ENCODE measurements around the gene ICOSLG.
A peak's percentile ranks its signal among the peaks of the same experiment; 100 is the strongest.

Gene ICOSLG

GRCh38 chr21:44279354-44280260 is 38.9 kb upstream of the ICOSLG start:
- no peak overlapping the region for H3K18ac ChIP-seq (ENCODE audit: low read depth in 1 of 2, low read length in 2 of 2)
- H3K4ac ChIP-seq (ENCODE audit: low read depth in 1 of 2, low read length in 2 of 2): no peak overlapping the region
- H3K23ac ChIP-seq (ENCODE audit: low read length in 2 of 2): no peak overlapping the region
- H3K4me2 ChIP-seq (ENCODE audit: low read length, poor library complexity, severe bottlenecking): no peak overlapping the region
- no peak overlapping the region for H2BK15ac ChIP-seq (ENCODE audit: low read depth, poor library complexity, severe bottlenecking)
- 88% methylated on average over 19 of the region's 19 CpGs for WGBS
- H3K27me3 ChIP-seq (ENCODE audit: control insufficient read depth in 1 of 2, insufficient read depth in 1 of 2, low read length in 2 of 2): peaks cover 26 to 37% of the 10 kb centered on the region in 2 experiments
- H2AFZ ChIP-seq (ENCODE audit: low read depth, low read length): no peak overlapping the region
- no peaks in the 10 kb centered on the region for H3K36me3 ChIP-seq (ENCODE audit: control insufficient read depth in 1 of 2, insufficient read depth in 2 of 2, low read depth in 1 of 2, low read length in 2 of 2)
- H2BK120ac ChIP-seq (ENCODE audit: low read depth, low read length): no peak overlapping the region
- peaks cover 4% of the 10 kb centered on the region for H3K4me1 ChIP-seq (ENCODE audit: control insufficient read depth, insufficient read depth, low read depth, low read length)
- no peaks in the 10 kb centered on the region for H3K9me3 ChIP-seq (ENCODE audit: control insufficient read depth, low read length)
- DNase-seq: no peak
- H2BK12ac ChIP-seq (ENCODE audit: low read length in 2 of 2): no peak overlapping the region
- H3K9ac ChIP-seq (ENCODE audit: low read length): no peak overlapping the region
- H3K27ac ChIP-seq (ENCODE audit: low read length, poor library complexity, severe bottlenecking): no peak overlapping the region
- no peak overlapping the region for H3K4me3 ChIP-seq (ENCODE audit: insufficient read depth in 1 of 2, low read depth in 1 of 2, low read length in 2 of 2)
- no peak overlapping the region for H2BK5ac ChIP-seq (ENCODE audit: low read depth, low read length, poor library complexity, severe bottlenecking)
- no peak overlapping the region for H4K8ac ChIP-seq (ENCODE audit: low read length)
- H4K91ac ChIP-seq (ENCODE audit: low read length): no peak overlapping the region
- no peak overlapping the region for H2AK5ac ChIP-seq (ENCODE audit: low read length, severe bottlenecking)
- no peaks in the 10 kb centered on the region for H3K79me1 ChIP-seq (replicated peaks; ENCODE audit: low read length, poor library complexity, severe bottlenecking)
- no peak overlapping the region for H3K14ac ChIP-seq (ENCODE audit: low read length in 2 of 2)

DNA sequence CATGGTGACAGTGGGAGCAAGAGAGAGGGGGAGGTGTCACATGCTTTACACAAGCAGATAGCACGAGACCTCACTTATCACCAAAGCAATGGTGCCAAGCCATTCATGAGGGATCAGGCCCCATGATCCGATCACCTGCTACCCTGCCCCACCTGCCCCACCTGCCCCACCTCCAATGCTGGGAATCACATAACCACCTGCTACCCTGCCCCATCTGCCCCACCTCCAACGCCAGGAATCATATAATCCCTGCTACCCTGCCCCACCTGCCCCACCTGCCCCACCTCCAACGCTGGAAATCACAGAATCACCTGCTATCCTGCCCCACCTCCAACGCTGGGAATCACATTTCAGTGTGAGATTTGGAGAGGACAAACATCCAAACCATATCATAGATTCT is 34.3 kb upstream of the ICOSLG start:
- Histone ChIP-seq H2AK5ac (ENCODE audit: low read length, severe bottlenecking) (no peak overlapping the region), H3K4ac (ENCODE audit: low read depth in 1 of 2, low read length in 2 of 2) (no peak overlapping the region), H3K9ac (ENCODE audit: low read length) (no peak overlapping the region), H2BK15ac (ENCODE audit: low read depth, poor library complexity, severe bottlenecking) (no peak overlapping the region), H4K8ac (ENCODE audit: low read length) (peak overlapping the region; percentile 48), H2AFZ (ENCODE audit: low read depth, low read length) (no peak overlapping the region), H3K23ac (ENCODE audit: low read length in 2 of 2) (no peak overlapping the region), H3K4me1 (ENCODE audit: control insufficient read depth, insufficient read depth, low read depth, low read length) (peaks cover 2% of the 10 kb centered on the region), H4K91ac (ENCODE audit: low read length) (peak overlapping the region; percentile 7), H3K4me2 (ENCODE audit: low read length, poor library complexity, severe bottlenecking) (no peak overlapping the region), H3K18ac (ENCODE audit: low read depth in 1 of 2, low read length in 2 of 2) (no peak overlapping the region), H3K36me3 (ENCODE audit: control insufficient read depth in 1 of 2, insufficient read depth in 2 of 2, low read depth in 1 of 2, low read length in 2 of 2) (no peaks in the 10 kb centered on the region), H2BK5ac (ENCODE audit: low read depth, low read length, poor library complexity, severe bottlenecking) (no peak overlapping the region), H3K9me3 (ENCODE audit: control insufficient read depth, low read length) (no peaks in the 10 kb centered on the region), H3K27me3 (ENCODE audit: control insufficient read depth in 1 of 2, insufficient read depth in 1 of 2, low read length in 2 of 2) (peaks cover 15 to 38% of the 10 kb centered on the region in 2 experiments), H3K14ac (ENCODE audit: low read length in 2 of 2) (no peak overlapping the region), H2BK12ac (ENCODE audit: low read length in 2 of 2) (no peak overlapping the region), H3K79me1 (replicated peaks; ENCODE audit: low read length, poor library complexity, severe bottlenecking) (no peaks in the 10 kb centered on the region), H3K27ac (ENCODE audit: low read length, poor library complexity, severe bottlenecking) (no peak overlapping the region), H2BK120ac (ENCODE audit: low read depth, low read length) (no peak overlapping the region), H3K4me3 (ENCODE audit: insufficient read depth in 1 of 2, low read depth in 1 of 2, low read length in 2 of 2) (no peak overlapping the region)
- WGBS: 63% methylated on average over 4 of the region's 5 CpGs
- DNase-seq: no peak

- H3K9me3 ChIP-seq (ENCODE audit: control insufficient read depth, low read length): no peaks in the 10 kb centered on the region
- no peak overlapping the region for H3K9ac ChIP-seq (ENCODE audit: low read length)
- no peak overlapping the region for H2BK12ac ChIP-seq (ENCODE audit: low read length in 2 of 2)
- H2BK120ac ChIP-seq (ENCODE audit: low read depth, low read length): no peak overlapping the region
- H2BK5ac ChIP-seq (ENCODE audit: low read depth, low read length, poor library complexity, severe bottlenecking): no peak overlapping the region
- H4K8ac ChIP-seq (ENCODE audit: low read length): no peak overlapping the region
- H3K14ac ChIP-seq (ENCODE audit: low read length in 2 of 2): no peak overlapping the region
- H3K23ac ChIP-seq (ENCODE audit: low read length in 2 of 2): no peak overlapping the region
- H3K4me1 ChIP-seq (ENCODE audit: control insufficient read depth, insufficient read depth, low read depth, low read length): no peaks in the 10 kb centered on the region
- no peaks in the 10 kb centered on the region for H3K79me1 ChIP-seq (replicated peaks; ENCODE audit: low read length, poor library complexity, severe bottlenecking)
- H2AK5ac ChIP-seq (ENCODE audit: low read length, severe bottlenecking): no peak overlapping the region
- no peak overlapping the region for H3K27ac ChIP-seq (ENCODE audit: low read length, poor library complexity, severe bottlenecking)
- H2AFZ ChIP-seq (ENCODE audit: low read depth, low read length): no peak overlapping the region
- H2BK15ac ChIP-seq (ENCODE audit: low read depth, poor library complexity, severe bottlenecking): no peak overlapping the region
- H3K4me3 ChIP-seq (ENCODE audit: insufficient read depth in 1 of 2, low read depth in 1 of 2, low read length in 2 of 2): no peak overlapping the region
- WGBS: 82% methylated on average over 7 of the region's 7 CpGs
- no peak overlapping the region for H3K4me2 ChIP-seq (ENCODE audit: low read length, poor library complexity, severe bottlenecking)
- H3K18ac ChIP-seq (ENCODE audit: low read depth in 1 of 2, low read length in 2 of 2): no peak overlapping the region
- H4K91ac ChIP-seq (ENCODE audit: low read length): no peak overlapping the region
- H3K27me3 ChIP-seq (ENCODE audit: control insufficient read depth in 1 of 2, insufficient read depth in 1 of 2, low read length in 2 of 2): peaks cover 10 to 38% of the 10 kb centered on the region in 2 experiments
- no peaks in the 10 kb centered on the region for H3K36me3 ChIP-seq (ENCODE audit: control insufficient read depth in 1 of 2, insufficient read depth in 2 of 2, low read depth in 1 of 2, low read length in 2 of 2)
- no peak overlapping the region for H3K4ac ChIP-seq (ENCODE audit: low read depth in 1 of 2, low read length in 2 of 2)
- DNase-seq: no peak
These were observed 32.3 kb upstream of the ICOSLG start for GRCh38 chr21:44273046-44273445.

- Histone ChIP-seq H3K9ac (ENCODE audit: low read length) (no peak overlapping the region), H3K4me1 (ENCODE audit: control insufficient read depth, insufficient read depth, low read depth, low read length) (no peaks in the 10 kb centered on the region), H3K4me3 (ENCODE audit: insufficient read depth in 1 of 2, low read depth in 1 of 2, low read length in 2 of 2) (no peak overlapping the region), H4K91ac (ENCODE audit: low read length) (no peak overlapping the region), H3K23ac (ENCODE audit: low read length in 2 of 2) (no peak overlapping the region), H2BK12ac (ENCODE audit: low read length in 2 of 2) (no peak overlapping the region), H3K9me3 (ENCODE audit: control insufficient read depth, low read length) (no peaks in the 10 kb centered on the region), H2AK5ac (ENCODE audit: low read length, severe bottlenecking) (no peak overlapping the region), H3K79me1 (replicated peaks; ENCODE audit: low read length, poor library complexity, severe bottlenecking) (no peaks in the 10 kb centered on the region), H3K27me3 (ENCODE audit: control insufficient read depth in 1 of 2, insufficient read depth in 1 of 2, low read length in 2 of 2) (peaks cover 10 to 41% of the 10 kb centered on the region in 2 experiments), H3K4me2 (ENCODE audit: low read length, poor library complexity, severe bottlenecking) (no peak overlapping the region), H3K18ac (ENCODE audit: low read depth in 1 of 2, low read length in 2 of 2) (no peak overlapping the region), H3K4ac (ENCODE audit: low read depth in 1 of 2, low read length in 2 of 2) (no peak overlapping the region), H2BK120ac (ENCODE audit: low read depth, low read length) (no peak overlapping the region), H2BK5ac (ENCODE audit: low read depth, low read length, poor library complexity, severe bottlenecking) (no peak overlapping the region), H3K36me3 (ENCODE audit: control insufficient read depth in 1 of 2, insufficient read depth in 2 of 2, low read depth in 1 of 2, low read length in 2 of 2) (no peaks in the 10 kb centered on the region), H2AFZ (ENCODE audit: low read depth, low read length) (no peak overlapping the region), H2BK15ac (ENCODE audit: low read depth, poor library complexity, severe bottlenecking) (no peak overlapping the region), H3K27ac (ENCODE audit: low read length, poor library complexity, severe bottlenecking) (no peak overlapping the region), H3K14ac (ENCODE audit: low read length in 2 of 2) (no peak overlapping the region), H4K8ac (ENCODE audit: low read length) (no peak overlapping the region)
- DNase-seq: no peak
- WGBS: 92% methylated on average over 18 of the region's 18 CpGs
These were observed 31.6 kb upstream of the ICOSLG start for GRCh38 chr21:44272284-44272858.
